Amygdala (tissue), 56 donors: ENCODE measurements around the gene CTSH.

Source experiments
- DNase-seq, 56 donors: peaks; one replicate each; lab custom pipeline; 2025; lab: John Stamatoyannopoulos, UW

Gene CTSH

DNA sequence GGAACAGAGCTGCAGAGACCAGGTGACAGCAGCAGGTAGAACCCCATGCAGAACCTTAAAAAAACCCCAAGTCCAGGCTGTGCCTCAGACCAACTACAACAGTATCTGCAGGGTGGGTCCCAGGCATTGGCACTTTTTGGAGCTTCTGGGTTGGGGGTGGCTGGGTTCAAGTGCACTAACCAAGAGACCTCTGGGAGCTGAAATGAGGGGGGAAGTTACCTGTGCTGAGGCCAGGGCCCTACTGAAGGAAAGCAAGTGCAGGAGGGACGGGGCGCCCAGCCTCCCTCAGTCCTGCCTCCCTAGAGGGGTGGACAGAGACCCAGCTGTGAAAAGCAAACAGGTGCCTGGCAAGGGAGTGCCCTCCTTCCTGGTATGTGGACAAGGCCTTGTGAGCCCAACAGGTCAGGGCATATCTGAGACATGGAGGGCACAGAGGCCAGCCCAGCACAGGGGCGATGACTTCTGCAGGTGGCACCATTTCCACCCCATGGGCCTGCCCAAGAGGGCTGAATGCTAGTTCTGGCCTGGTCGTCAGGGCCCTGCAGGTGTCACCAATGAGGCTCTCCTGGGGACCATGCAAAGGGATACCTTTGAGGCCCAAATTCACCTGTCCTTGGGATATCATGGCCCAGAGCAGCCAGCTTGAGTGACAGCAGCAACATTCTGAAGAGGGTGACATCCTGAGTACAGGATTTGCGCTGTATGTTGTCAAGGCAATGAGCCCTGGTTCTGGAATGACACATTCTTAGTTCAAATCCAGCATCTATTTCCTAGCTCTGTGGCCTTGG lies 18.7 kb downstream of the CTSH start:
- DNase-seq, result no peak

DNA sequence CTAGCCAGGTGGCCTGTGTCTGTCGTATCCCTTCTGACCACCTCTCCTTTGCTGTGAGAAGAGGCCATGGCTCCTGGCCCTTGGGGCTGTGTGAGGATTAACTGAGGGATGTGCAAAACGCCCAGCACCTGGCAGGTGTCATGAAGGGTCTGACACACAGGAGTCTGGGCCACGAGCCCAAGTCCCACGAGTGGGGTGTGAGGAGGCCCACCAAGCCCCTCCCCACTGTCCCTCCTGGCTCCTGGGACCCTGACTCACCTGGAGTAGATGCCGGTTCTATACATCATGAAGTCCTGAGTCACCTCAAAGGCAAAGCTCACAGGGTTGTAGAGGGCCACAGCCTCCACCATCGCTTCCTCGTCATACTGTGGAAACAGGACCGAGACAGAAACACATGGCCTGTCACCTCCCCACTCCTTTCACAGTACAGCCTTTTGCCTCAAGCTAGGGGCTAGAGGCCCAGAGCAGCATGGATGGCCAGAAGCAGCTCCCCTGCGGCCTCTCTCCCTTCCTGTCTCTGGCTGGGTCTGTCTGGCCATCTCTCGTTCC lies 19.7 kb downstream of the CTSH start:
- DNase-seq, result no peak

DNA sequence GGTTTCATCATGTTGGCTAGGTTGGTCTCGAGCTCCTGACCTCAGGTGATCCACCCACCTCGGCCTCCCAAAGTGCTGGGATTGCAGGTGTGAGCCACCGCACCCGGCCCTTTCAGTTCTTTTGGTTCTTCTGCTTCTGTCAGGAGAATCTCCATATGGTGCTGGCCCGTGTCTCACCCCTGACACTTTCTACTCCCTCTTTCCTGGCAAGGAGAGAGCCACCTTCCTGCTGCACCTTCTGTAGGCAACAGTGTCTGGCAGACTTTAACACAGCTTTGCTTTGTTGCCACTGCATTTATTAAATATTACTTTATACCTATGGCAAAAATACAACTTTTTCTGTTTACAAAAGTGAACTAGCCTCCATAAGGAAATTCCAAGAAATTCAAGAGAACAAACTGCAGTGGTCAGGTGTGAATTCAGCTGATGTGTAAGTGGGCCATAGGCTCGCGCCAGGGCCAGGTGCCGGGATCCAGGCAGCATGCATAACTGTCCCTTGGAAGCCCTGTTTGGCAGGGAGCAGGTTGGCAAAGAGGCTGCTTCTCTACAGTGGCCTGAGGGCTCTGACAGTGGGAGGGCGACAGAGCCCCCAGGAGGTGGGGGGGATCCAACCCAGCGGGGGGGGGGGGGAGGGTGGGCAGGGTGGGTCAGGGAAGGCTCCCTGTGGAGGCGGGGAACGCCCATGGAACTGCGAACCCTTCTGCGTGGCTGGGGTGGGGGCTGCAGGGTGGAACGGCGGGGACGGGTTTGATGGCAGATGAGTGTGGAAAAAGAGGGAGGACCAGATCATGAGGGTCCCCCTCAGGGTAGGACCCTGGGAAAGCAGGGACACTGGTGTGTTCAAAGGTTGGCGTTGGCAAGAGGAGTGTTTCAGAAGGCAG lies 21.1 kb downstream of the CTSH start:
- no peak for DNase-seq

DNA sequence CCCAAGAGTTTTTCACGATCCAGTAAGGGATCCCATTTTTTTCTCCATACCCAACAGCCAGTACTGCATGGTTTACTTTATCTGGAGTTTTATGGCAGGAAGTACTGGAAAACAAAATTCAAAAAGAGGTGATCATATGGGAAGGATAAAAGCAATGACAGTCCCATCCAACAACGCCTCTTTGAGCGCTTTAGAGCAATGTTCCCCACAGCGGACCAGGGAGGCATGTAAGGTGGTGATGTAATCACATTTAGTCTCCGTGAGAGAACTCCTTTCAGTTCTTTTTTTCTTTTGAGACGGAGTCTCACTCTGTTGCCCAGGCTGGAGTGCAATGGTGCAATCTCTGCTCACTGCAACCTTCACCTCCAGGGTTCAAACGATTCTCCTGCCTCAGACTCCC lies 21.8 kb downstream of the CTSH start:
- DNase-seq, result no peak

DNA sequence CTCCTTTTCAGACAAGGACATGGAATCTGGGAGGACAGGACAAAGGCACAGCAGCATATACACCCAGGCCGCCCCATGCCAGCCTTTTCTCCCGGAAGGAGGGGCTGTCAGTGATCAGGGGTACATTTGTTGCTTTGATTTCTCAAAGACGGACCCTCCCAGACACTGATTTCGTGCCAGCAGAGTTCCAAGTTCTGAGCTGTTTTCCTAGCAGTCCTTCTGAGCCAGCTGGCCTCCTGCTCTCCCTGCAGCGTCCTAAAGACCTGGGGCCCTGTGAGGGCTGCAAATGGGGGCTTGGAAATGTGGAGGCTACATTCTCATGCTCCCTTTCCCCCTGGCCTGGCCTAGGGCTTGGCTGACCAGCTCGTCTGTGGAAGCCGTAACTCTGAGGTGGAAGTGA lies 22.3 kb downstream of the CTSH start:
- no peak for DNase-seq

DNA sequence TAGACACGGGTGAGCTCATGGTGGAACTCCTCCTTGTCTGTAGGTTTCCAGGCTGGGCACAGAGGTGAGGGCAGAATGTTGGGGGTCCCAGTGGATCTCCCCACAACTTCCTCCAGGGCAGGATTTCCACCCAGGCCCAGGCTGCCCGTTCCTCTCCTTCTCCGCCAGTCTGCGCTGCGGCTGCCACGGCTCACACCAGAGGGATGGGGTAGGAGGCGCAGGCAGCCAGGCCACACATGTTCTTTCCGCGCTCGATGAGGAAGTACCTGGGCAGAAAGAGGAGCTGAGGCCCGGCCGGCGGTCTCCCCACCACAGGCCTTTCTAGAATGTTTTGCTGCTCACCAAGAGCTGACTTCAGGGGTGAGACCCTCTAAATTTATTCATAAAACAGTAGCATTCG lies 22.9 kb downstream of the CTSH start:
- DNase-seq, result peak in 5 of 56 donors; percentile 25 to 47 (median 32)

DNA sequence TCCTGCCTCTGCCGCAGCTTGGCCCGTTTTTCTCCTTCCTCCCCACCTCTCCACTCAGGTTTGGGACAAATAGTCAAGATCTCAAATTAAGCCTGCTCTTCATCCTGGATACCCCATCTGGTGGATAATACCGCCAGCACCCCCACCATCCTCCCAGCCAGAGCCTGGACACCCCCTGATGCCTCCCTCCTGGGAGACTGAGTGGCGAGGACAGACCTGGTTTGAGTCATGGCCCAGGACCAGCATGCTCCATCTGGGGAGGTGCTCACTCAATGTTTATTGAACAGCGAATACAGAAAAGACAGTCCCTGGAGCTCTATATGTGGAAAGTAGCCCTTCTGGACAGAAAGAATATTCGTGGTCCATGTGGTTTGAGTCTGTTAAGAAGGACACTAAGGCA lies 23.3 kb downstream of the CTSH start:
- no peak for DNase-seq

DNA sequence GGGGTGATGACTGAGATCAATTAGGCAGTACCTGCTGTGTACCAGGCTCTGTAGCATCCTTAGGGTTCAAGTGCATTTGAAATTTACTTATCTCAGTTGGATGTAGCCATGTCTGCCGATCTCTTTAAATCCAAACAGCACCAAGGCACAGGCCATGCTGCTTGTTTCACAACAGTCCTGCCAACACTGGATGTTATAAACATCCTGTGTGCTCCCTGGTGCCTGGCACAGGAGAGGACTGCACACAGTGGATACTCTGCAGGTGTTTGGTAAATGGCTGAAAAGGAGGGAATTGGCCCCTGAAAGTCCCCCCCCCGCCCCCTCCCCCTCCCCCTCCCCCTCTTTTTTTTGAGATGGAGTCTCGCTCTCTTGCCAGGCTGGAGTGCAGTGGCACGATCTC lies 27.0 kb downstream of the CTSH start:
- no peak for DNase-seq

DNA sequence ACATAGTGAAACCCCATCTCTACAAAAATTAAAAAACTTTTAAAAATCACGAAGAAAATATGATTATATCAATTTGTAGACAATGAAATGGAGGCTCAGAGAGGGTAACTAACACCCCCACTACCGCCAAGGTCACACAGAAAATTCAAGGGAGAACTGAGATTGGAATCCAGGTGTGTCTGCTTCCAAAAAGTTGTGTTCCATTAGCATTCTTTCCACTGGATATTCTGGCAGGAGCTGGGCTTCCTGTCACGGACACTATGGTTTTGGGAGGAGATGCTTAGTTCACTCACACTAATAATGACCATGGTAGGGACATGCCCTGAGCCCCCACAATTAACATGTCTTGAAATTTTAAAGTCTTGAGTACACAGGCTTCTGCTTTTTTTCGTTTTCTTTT lies 28.8 kb downstream of the CTSH start:
- DNase-seq, result no peak

DNA sequence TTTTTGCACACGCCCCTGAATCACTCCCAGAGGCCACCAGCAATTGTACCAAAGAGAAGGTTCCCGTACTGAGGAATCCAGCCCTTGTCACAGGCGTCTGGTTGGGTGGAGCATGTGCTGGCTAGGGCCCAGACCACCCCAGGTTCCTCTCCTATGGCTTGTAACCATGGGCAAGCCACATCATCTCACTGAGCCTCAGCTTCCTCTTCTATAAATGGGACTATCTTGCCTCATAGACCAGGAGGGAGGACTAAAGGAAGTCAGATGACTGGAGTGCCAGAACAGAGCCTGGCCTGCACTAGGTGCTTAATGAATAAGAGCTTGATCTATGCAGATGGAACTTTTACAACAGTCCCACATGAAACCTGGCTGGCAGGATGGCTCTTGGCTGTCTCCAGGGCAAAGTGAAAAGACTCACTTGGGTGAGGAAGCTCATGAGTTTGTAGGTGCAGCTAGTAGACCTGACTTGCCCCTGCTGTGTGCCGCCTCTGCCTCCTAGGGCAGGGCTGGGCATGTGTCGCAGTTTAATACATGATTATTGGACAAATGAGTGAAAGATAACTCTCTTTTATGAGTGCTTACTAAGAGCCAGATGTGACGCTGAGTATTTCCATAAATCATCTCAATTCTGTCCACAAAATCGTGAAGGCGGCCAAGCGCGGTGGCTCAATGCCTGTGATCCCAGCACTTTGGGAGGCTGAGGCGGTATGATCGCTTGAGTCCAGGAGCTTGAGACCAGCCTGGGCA lies 29.3 kb downstream of the CTSH start:
- peak in 12 of 56 donors; percentile 23 to 64 (median 34) for DNase-seq

DNA sequence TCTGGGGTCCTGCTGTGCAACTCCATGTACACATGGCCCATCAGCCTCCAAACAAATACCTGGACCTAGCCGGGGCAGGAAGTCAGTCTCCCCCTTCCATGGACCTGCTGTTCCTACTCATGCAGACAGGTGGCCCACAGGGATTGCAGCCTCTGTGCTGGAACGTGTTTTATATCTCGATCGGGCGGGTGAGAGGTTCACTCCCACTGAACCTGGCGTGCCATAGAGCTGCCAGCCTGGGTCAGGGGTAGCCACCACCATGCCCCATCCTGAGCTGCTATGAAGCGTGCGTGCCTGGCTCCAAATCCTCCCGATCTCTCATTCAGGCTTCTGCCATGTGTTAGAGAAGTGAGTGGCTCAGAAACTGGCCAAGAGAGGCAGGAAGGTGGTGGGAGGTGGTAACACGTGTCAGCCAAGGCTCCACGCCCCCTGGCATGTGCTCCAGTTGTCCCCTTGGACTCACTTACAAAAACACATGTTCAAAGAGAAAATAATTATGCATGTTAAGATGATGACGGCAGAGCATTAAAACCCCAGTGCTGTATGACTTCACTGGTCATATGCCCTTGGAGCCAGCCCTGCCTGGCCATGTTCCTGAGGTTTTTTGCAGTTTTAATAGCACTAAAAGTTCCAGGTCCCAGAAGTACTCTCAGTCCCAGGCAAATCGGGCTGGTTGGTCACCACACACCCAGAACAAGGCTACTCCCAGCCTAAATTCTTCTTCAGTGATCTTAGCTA lies 30.6 kb downstream of the CTSH start:
- DNase-seq, result peak in 4 of 56 donors; percentile 26 to 42 (median 30)

DNA sequence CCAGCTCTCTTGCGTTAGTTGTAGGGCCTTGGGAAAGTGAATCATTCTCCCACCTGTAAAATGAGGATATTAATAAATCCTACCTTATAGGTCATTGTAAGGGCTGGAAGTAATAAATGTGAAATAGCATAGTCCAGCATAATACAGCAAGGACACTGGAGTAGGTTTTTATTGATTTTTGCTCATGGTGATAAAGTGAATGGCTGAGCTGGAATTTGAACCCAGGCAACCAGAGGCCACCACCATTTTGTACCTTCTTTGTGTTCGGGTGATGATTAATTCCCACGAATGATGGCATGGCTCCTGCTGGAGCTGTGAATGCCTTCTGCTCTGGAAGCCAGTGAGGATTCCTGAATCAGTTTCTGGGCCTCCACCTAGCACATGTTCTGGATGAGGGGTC lies 31.8 kb downstream of the CTSH start:
- no peak for DNase-seq

DNA sequence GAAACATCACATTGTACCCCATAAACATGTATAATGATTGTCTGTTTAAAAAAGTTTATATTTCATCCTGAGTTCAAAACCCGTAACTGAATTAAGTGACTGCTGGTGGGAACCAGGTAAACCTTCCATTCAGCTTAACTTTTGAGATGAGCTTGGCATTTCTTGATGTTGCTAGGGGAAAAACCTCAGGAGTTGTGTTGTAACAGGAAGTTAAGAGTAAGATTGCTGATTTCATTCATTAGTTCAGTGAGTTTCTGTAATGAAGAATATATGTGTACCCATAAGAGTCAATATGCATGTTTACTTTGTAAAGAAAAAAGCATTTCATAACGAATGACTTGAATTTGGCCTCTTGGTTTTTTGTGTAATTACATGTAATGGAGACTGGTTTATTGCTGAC lies 32.5 kb downstream of the CTSH start:
- no peak for DNase-seq

DNA sequence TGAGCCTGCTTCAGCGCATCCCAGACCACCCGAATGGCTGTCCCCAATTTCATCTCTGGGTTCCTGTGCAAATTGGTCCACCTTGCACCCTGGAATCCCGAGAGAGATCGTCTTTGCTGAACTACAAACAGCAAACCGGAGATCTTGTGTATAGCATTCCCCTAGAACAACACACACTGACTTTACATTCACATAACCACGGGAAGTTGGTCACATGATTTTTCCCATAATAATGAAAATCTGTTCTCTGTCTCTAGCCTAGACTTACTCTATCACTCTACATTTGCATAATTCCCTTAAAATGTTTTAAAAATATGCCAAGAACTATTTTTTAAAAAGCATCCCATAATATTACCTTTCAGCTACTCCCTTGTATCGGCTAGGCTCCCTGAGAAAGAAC lies 34.6 kb downstream of the CTSH start:
- DNase-seq, result no peak

DNA sequence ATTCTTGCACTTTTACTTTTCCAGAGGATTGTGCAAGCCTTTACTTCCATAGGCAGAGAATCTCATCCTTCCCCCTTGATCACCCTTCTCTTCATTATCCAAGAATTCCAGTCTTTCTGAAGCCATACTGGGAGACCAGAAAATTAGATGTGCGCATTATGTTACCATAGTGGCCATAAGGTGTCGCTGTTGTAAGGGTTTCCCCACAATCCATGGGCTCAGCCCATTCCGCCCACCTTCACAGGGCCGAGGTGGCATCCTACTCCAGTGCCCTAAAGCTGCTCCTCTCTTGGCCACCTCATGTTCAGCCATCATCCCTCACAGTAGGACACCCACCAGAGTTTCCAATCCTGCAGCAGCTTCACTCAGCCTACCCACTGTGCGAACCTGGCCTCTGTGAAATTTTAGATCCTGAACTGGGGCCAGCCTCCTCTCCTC lies 35.0 kb downstream of the CTSH start:
- peak in 1 of 56 donors; percentile 14 for DNase-seq

DNA sequence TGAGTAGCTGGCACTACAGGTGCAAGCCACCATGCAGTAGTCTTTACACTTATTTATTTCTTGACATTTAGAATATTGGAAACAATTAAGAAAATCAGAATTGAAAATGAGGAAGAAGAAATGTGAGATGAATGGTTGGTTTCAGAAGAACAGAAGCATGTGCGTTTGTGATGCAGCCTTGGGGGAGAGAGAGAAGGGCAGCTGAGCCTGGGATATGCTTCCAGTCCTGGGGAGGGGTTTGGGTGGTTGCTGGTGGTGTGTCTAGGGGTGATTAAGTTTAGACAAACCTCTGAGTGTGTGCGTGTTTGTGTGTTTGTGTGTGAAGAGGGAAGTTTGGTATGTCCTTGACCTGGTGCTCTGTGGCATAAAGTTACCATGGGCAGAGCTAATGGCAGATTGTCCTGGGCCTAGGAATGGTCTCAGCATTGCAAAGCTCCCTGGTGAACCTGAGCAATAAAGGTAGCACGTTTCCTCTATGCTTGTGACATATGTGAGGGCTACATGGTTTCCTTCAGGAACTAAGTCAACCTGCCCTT lies 35.6 kb downstream of the CTSH start:
- no peak for DNase-seq

DNA sequence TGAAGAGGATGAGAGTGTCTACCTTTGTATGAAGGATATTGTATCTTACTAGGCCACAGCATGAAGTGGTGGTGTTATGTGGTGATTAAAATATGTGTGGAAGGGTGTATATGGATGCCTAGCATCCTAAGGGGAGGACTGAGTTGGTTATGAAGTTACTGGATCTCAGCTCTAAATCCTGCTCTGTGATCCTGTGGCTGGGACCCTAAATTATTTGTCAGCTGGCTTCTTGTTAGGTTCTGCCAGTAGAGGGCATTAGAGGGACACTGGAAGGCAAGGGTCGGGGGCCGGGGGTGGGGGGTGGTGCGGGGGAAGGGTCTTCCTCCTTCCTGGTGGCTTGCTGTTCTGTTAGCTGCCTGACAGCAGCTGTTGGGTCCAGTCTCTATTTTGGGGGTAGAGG lies 37.3 kb downstream of the CTSH start:
- DNase-seq, result no peak

DNA sequence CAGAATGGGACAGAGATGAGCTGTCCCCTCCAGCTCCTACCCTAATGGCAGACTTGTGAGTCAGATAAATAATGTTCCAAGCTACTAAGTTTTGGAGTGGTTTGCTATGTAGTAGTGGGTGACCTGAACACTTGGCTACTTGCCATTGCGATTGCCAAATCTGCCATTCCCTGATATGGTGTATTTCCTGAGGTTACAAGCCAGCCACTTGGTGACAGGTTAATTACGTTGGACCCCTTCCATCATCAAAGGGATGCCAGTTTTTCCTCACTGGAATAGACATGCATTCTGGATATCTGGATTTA lies 38.6 kb downstream of the CTSH start:
- no peak for DNase-seq

DNA sequence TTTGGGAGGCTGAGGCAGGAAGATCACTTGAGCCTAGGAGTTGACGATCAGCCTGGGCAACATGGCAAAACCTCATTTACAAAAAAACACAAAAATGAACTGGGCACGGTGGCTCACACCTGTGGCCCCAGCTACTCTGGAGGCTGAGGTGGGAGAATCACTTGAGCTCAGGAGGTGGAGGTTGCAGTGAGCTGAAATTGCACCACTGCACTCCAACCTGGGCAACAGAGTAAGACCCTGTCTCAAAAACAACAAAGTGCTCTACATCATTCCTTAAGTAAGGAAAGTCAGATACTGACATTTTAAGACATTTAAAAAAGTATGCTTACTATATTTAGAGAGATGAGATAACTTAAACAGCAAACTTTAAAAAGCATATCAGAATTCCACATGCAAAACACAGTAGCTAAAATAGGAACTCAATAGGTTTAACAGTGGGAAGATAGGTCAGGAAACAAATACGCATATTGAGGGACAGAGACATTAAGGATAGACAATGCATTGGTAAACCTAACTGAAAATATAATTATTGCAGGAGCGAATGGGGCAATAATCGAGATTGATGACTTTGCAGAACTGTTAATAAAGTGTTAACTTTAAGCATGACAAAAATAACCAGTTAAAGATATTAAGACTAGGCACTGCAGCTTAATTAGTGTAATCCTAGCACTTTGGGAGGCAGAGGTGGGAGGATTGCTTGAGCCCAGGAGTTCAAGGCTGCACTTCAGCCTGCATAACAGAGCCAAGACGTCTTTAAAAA lies 40.1 kb downstream of the CTSH start:
- no peak for DNase-seq
